ENCODE results near the gene TSSK2.
"Not testable (repeated sequence)": the region's sequence is repeated elsewhere in the genome, so short reads cannot be mapped to it uniquely, and the experiment has no call there.

Gene TSSK2

GRCh38 chr22:19130959-19131684 lies at the start of gene TSSK2:
TSS of gene TSSK2 (plus strand) at chr22:19131308. CDS start at chr22:19131400, 92 bp downstream.
- DNase-seq: no peak

GRCh38 chr22:19081351-19081750 lies 49.8 kb upstream of the TSSK2 start:
- DNase-seq: no peak

DNA sequence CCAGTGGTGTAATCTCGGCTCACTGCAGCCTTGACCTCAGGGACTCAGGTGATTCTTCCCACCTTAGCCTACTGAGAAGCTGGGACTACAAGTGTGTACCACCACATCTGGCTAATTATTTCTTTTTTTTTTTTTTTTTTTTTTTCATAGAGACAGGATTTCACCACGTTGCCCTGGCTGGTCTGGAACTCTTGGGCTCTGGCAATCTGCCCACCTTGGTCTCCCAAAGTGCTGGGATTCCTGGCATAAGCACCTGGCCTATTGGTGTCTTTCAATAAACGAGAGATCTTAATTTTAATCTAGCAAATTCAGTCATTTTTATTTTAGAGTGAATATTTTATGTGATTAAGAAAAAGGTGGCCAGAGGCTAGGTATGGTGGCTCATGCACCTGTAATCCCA lies 49.0 kb upstream of the TSSK2 start:
- no peak for DNase-seq

GRCh38 chr22:19082793-19083192 lies 48.3 kb upstream of the TSSK2 start:
- no peak for DNase-seq

DNA sequence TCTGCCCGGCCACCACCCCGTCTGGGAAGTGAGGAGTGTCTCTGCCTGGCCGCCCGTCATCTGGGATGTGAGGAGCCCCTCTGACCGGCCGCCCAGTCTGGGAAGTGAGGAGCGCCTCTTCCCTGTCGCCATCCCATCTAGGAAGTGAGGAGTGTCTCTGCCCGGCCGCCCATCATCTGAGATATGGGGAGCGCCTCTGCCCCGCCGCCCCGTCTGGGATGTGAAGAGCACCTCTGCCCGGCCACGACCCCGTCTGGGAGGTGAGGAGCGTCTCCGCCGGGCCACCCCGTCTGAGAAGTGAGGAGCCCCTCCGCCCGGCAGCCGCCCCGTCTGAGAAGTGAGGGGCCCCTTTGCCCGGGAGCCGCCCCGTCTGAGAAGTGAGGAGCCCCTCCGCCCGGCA lies 47.0 kb upstream of the TSSK2 start:
- DNase-seq: not testable (repeated sequence)

- DNase-seq: not testable (repeated sequence)
These were observed 46.5 kb upstream of the TSSK2 start for GRCh38 chr22:19084586-19084985.

DNA sequence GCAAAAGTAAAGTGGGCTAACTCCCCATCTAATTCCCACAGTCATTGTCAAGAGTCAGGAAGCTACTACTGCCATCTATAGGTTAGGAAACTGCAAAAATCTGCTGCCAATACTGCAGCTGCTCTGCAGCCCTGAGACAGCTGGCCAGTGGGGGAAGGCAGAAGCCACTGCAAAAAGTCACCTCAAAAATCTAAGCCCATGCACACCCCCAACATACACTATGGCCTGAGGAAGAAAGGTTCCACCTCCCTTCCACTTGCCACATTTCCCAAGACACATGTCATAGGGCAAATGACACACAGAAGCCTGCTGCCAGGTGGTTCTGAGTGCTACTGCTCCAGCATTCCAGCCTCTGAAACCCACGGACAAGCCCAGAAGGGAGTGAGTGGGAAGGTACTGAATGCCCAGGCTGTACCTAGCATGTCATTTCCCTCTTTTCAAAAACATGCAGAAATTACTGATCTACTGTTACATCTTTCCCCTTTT lies 45.8 kb upstream of the TSSK2 start:
- DNase-seq: no peak

DNA sequence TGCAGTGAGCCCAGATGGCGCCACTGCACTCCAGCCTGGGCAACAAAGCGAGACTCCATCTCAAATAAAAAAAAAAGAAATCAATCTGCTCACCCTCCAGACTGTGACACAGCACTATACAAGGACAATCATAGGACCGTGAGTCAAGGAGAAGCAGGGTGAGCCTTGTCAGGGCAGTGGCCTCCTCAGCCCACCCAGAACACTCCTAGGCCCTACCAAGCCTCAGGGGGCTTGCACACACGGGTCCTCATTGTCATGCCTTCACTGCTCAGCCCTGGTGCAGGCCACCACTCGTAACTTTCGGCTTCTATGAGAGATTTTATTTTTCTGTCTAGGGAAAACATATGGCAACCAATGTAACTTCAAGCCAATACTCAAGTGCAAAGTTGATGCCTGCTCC lies 44.7 kb upstream of the TSSK2 start:
- no peak for DNase-seq

- no peak for DNase-seq
These were observed 44.2 kb upstream of the TSSK2 start for GRCh38 chr22:19086896-19087295.

GRCh38 chr22:19088866-19089595 lies 42.1 kb upstream of the TSSK2 start:
- no peak for DNase-seq

DNA sequence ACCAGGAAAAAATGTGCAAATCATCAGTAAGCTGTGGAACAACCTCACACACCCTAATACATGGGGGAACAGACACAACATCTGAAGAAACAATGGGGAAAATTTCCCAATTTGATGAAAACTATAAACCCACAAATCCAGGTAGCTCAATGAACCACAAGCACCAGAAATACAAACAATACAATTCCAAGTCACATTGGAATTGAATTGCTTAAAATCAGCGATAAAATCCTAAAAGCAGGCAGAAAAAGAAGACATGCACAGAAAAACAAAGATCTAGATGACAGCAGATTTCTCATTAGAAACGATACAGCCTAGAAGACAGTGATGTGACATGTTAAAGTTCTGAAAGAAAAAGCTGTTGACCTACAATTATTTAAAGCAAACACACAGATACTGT lies 40.9 kb upstream of the TSSK2 start:
- no peak for DNase-seq

DNA sequence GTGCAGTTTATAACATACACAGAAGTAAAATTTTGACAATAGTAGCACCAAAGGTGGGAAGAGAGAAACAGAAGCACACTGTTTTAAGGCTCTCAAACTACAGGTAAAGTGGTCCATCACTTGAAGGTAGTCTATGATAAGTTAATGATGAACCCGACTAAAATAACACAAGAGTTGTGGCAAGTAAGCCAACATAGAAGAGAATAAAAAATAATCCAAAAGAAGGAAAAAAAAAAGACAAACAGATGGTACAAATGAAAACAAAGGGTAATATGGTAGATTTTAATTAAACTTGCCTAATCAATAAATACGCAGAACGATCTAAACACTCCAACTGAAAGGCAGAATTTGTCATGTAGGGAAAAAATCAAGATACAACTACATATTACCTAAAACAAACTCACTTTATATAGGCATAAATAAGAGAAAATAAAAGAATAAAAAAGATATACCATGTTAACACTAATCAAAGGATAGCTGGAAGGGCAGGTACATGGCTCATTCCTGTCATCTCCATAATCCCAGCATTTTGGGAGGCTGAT lies 40.5 kb upstream of the TSSK2 start:
- no peak for DNase-seq

DNA sequence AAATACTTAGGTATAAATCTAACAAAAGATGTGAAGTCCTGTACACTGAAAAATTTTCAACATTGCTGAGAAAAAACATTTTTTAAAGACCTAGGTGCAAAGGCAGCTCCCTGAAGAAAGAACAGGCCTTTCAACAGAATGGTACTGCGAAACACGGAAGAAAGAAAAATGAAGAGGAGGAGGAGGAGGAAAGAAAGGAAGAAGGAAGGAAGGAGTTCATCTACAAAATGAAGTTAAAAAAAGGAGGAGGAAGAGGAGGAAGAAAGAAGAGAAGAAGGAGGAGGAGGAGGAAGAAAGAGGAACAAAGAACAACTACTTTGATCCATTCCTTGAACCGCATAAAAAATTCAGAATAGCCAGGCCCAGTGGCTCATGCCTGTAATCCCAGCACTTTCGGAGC lies 38.4 kb upstream of the TSSK2 start:
- DNase-seq: no peak

GRCh38 chr22:19094393-19094997 lies 36.6 kb upstream of the TSSK2 start:
- no peak for DNase-seq

DNA sequence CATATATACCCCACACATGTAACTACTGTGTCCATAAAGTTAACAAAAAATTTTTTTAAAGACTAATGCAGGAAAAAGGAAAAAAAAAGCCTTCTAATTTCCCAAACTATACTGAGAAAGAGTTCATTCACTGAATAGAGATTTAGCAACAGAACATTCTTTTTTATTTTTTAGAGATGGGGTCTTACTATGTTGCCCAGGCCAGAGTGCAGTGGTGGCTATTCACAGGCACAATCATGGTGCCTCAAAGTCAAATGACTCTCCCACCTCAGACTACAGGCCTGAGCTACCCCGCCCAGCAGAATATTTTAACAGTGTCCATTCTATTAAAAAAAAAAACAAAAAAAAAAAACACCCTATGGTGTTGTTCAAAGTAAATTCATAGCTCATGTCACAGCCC lies 34.6 kb upstream of the TSSK2 start:
- no peak for DNase-seq

DNA sequence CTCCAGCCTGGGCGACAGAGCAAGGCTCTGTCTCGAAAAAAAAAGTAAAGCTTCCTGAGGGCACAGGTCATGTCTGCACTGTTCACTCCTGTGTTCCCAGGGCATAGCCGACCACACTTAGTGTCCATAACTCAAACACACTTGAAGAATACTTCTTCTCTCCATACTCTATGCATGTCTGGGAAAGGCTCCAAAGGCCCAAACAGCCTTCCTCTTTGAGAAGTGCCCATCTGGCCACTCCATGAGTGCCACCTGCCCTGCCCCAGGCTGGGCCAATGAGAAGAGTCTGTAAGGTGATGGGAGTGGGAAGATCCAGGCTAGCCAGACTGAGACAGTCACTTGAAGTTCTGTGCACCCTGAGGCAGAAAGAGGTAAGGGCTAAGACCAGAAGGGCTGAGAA lies 33.6 kb upstream of the TSSK2 start:
- no peak for DNase-seq

- no peak for DNase-seq
These were observed 33.0 kb upstream of the TSSK2 start for GRCh38 chr22:19098157-19098556.

DNA sequence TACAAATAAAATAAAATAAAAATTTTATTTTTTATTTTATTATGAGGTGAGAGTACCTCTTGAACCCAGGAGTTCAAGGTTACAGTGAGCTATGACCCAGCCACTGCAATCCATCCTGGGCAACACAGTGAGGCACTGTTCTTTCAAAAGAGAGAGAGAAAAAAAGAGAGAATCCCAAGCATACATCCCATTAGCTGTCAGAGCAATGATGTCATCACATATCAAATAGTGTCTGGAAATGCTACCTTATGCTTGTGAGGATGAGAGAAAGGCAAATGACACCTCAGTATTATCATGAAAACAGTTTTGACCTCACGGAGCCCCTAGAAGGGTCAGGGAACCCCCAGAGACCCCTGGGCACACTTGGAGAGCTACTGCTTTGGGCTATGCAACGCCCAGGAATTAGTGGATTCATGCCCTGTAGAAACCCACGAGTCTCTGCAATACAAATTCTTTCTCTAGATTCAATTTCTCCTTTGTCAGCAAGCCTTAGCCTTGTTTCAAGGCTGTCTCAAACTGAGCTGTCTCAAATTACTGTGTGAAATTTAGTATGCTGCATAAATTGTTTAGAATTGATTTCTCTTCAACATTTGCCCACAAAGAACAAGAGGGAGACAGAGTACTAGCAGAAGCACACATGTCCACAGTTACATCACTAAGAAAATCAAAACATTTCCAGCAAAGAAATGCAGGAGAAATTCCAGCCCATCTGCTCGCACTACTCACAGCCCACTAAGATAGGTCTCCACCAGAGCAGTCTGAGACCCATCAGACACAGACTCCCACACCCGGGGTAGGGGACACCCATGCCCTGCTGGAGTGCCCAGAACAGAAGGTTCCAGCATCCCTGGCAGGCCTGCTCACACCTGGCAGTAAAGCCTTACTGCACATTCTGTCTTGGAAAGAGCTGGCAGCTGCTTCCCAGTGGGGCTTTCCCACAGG lies 27.0 kb upstream of the TSSK2 start:
- DNase-seq: no peak

- DNase-seq: no peak
These were observed 25.7 kb upstream of the TSSK2 start for GRCh38 chr22:19105456-19105855.

DNA sequence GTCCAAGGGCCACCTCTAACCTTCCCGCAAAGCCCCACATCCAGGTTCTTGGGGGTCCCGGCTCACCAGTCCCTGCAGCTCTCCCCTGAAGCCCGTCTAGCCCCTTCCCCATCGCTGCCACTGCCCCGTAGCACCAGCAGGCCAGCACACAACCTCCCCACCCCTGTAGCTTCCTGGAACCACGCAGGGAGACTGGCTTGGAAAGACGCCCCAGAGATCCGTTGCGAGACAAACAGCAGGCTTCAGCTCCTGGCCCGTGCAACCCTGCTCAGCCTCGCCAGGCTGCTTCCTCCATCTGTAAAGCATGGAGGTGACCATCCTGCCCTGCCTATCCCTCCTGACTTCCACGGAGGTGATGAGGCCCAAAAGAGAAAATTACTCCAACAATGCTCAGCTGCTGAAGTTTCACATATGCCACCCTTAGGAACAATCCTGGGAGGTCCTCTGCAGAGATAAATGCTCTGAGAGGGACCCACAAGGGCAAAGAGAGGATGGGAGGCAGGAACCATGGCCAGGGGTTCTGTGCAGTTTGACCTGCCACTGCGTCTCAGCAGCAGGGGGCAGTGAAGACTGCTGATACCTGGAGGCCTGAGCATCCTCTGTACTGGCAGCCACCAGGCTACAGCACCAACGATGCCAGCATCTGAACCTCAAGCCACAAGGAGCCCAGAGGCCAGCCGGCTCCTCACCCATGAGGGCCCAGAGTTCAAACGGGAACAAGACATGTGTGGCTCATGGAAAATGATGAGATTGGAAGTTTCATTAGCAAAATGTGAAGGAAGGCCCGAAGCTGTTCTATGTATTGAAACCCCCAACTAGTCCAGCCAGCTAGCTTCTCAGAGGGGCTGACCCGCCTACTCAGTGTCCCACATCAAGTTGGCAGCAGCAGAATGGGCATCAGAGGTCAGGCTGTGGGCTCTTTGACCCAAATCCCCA lies 25.0 kb upstream of the TSSK2 start:
- DNase-seq: peak; percentile 65

Data from CD4-positive, alpha-beta T cell treated with Interleukin-21 for 1 hour (primary cell).